HG03135 (cell line): ENCODE results near the gene ABLIM1.
"Not testable (repeated sequence)": the region's sequence is repeated elsewhere in the genome, so short reads cannot be mapped to it uniquely, and the experiment has no call there.

ENCODE experiments used
- ATAC-seq: cut with Tn5 transposase; IDR thresholded peaks from one replicate; pipeline ENCODE4 v1.9.1; 2021; ENCODE audit warnings: mild to moderate bottlenecking, moderate library complexity; ENCODE audit not compliant: unreplicated experiment

The ABLIM1 gene

GRCh38 chr10:114658175-114658574, at the start of gene ABLIM1:
Gene ABLIM1 (minus strand): TSS chr10:114658275. CDS start chr10:114658200, 75 bp downstream.
- no peak for ATAC-seq

DNA sequence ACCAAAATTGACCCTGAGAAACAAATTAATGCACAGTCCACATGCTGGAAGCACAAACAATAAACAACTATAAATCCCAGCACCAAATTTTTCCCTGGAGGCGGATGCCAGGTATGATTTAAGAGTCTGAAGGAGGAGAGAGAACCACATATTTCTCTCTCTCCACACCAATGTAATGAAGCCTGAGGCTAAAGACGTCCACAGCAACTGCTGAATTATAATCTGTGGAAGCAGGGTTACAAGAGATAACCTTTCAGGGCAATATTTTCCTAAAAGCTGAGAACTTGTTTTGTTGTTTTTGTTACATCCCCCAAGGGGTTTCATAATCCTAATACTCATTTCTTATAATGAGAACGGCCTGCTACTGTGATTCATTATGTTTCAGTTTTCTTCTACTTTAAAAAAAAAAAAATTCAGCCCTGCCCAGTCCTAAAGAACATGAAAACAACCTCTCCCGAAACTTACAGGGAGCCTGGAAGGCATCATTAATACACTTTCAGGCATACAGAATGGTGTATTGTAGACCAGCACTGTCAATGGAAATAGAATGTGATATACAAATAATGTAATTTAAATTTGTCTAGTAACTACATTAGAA, 48.5 kb upstream of the ABLIM1 start:
- no peak for ATAC-seq

- ATAC-seq, result no peak
These were observed 46.6 kb upstream of the ABLIM1 start for GRCh38 chr10:114704679-114705078.

- ATAC-seq, result no peak
These were observed 45.5 kb upstream of the ABLIM1 start for GRCh38 chr10:114703377-114704107.

GRCh38 chr10:114698271-114699061, 40.4 kb upstream of the ABLIM1 start:
- no peak for ATAC-seq

DNA sequence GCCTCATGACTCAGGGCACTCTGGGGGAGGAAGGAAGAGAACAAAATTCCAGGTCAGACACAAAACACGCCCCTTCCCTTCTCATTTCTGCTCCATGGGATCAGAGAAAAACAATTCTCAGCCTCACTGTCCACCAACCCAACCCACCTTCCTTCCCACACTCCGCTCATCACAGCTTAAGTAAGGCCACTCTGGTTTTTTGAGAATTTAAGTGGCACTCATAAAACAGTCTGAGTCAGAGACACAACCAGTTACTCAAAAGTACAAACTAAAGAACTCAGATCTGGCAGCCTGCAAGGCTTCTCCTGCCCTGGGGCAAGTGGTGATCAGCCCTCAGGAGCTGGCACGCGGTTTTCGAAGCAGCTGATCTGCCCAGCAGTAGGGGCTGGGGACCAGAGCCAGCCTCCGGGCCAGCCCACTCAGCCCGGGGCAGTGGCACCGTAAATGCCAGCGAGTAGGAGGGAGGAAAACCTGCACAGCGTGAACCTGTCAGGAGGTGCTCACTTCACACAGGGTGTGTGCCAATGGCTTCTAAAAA, 39.1 kb upstream of the ABLIM1 start:
- no peak for ATAC-seq

DNA sequence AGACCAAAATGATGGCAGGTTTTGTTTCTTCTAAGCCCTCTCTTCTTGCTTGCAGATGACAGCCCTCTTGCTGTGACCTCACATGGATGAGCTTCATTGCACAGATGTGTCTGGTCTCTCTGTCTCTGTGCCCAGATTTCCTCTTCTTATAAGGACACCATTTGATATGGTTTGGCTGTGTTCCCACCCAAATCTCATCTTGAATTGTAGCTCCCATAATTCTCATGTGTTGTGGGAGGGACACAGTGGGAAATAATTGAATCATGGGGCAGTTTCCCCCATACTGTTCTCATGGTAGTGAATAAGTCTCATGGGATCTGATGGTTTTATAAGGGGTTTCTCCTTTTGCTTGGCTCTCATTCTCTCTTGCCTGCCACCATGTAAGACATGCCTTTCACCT, 38.2 kb upstream of the ABLIM1 start:
- ATAC-seq, result not testable (repeated sequence)

GRCh38 chr10:114694752-114695151, 36.7 kb upstream of the ABLIM1 start:
- ATAC-seq, result no peak

- ATAC-seq, result no peak
These were observed 36.0 kb upstream of the ABLIM1 start for GRCh38 chr10:114694062-114694461.

GRCh38 chr10:114691442-114691941, 33.4 kb upstream of the ABLIM1 start:
- no peak for ATAC-seq

GRCh38 chr10:114688786-114689185, 30.7 kb upstream of the ABLIM1 start:
- no peak for ATAC-seq

DNA sequence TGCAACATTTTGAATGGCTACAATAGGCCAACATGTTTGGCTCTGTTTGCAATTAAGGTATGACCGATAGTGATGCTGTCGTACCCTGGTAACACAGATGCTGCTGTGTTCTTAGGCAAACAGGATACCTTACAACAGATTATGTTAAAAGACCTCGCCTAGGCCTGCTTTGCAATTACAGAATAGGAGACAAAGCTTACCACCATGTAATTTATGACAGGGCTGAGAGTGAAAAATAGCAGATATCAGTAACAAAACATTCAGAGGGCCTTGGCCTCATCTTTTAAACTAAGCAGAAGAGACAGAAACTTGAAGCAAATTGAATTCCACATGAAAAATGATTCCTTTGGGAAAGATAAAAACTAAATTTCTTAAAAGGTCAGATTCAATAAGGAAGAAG, 29.4 kb upstream of the ABLIM1 start:
- ATAC-seq, result no peak

GRCh38 chr10:114686013-114686412, 27.9 kb upstream of the ABLIM1 start:
- no peak for ATAC-seq

GRCh38 chr10:114685456-114685855, 27.4 kb upstream of the ABLIM1 start:
- no peak for ATAC-seq

DNA sequence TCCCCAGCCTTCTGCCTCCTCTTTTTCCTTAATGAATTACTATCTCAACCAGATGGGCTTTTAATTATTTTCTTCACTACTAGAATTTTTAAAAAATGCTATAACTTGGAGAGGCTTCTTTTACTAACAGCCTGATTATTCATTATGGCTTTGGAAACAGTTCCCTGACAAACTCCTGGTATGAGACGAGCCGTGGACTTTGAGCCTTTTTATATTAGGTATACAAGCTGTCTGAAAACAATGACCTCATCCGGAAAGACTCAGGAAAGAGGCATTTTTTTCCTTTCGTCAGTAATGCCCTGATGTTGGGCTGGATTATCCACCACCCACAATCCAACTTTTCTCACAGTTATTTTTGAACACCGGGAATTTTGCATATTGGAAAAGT, 26.7 kb upstream of the ABLIM1 start:
- ATAC-seq, result no peak

- no peak for ATAC-seq
These were observed 26.2 kb upstream of the ABLIM1 start for GRCh38 chr10:114684084-114684821.

GRCh38 chr10:114683593-114683992, 25.5 kb upstream of the ABLIM1 start:
- no peak for ATAC-seq

DNA sequence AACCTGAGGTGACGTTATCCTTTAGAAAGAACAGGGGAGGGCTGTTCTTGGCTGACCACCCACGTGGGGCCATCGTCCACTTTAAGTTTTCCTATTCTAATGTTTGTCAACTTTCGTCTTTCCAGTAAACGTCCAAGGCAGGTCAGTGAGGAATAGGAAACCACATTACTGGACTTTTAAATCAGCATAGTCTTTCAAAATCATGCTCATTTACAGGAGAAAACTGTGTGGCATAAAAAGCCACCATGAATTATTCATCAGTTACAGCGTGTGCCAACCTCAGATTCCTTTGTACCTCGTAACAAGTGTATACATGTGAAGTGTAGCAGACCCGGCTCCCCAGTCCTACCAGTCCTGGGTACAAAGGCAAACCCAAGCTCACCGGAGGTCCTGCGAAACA, 25.1 kb upstream of the ABLIM1 start:
- no peak for ATAC-seq

GRCh38 chr10:114682532-114682931, 24.5 kb upstream of the ABLIM1 start:
- no peak for ATAC-seq

GRCh38 chr10:114682121-114682520, 24.0 kb upstream of the ABLIM1 start:
- no peak for ATAC-seq

DNA sequence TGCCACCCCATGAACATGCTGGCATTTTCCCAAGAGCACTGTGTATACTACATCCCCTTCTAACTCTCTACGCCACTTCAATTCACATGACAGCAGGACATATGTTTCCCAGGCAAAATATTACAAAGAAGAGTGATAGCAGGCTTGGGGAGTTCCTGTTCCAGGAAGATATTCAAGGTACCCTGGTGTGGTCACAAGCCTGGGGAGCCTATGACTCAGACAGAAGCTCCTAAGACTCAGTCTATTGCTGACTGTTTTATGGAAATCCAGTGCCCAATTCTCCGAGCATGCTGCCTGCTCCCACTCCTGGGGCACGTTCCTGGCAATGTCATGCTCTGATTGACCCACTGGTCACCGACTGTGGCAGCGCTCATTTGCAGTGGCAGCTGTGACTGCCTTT, 23.5 kb upstream of the ABLIM1 start:
- no peak for ATAC-seq
